H1 (cell line): ENCODE data around the gene SPATS1. TPM values are rescaled to one million over a fixed set of nuclear protein-coding genes. Genes with fewer than 3 reads are reported as not detected.

Experiments
- CHD1 ChIP-seq: IDR thresholded peaks from 2 replicates; pipeline ENCODE4 v1.6.1; 2012; ENCODE audit warnings: low read depth, low read length, improper control_type of control experiment
- RFX5 ChIP-seq: IDR thresholded peaks from 2 replicates; pipeline ENCODE4 v1.6.1; 2011; ENCODE audit warnings: low read depth, low read length, improper control_type of control experiment, borderline replicate concordance
- TAF1 ChIP-seq: IDR thresholded peaks from 2 replicates; pipeline ENCODE4 v1.6.1; 2011; ENCODE audit warnings: mild to moderate bottlenecking, low read depth, low read length
- polyA plus RNA-seq, 7 experiments: library from polyadenylated mRNA; depleted of rRNA in 3 of 7; stranded (reverse) in 5 of 7; unstranded in 2 of 7; fragments of >200 nt in 5 of 7; fragments of 200-250 nt in 2 of 7; gene quantifications; 1 replicate in 5 of 7; 2 replicates in 1 of 7; 4 replicates in 1 of 7; pipeline versions ENCODE4 v1.2.1 to v1.2.3, GENCODE V29; 2011 to 2013; ENCODE audit warnings: missing spikeins in 2 of 7, mixed read lengths in 2 of 7
- total RNA-seq: library from RNA; stranded (reverse); fragmentation: NEBNext Ultra II Directional; extraction: Animal tissue kit (Norgen Biotek cat#: 25700); gene quantifications from 2 replicates; pipeline ENCODE4 v1.2.1, GENCODE V29; 2021

SPATS1 gene
- total and polyA plus RNA-seq, 2 of the 8 experiments (the other 6 are each of a cell fraction or from before 2014, with no cell fraction given) = not detected

- no peak for TF ChIP-seq TAF1
- TF ChIP-seq CHD1 = no peak
- TF ChIP-seq RFX5 = no peak
Measured at GRCh38 chr6:44309631-44310030, 32.8 kb upstream of the SPATS1 start (continued).
